Stimulated activated naive CD8-positive, alpha-beta T cell treated with anti-CD3 and anti-CD28 coated beads, Interleukin-15, amount 100 ng/mL, for 72 hours (primary cell): Measurements from ENCODE around the gene PGM5.
"Not testable (repeated sequence)": the region's sequence is repeated elsewhere in the genome, so short reads cannot be mapped to it uniquely, and the experiment has no call there.

Experiments used
- ATAC-seq: fragments of 150-1000 bp; cut with Tn5 transposase; 2 replicates; pipeline ENCODE4 v1.10.0; 2021; ENCODE audit warnings: mild to moderate bottlenecking, moderate library complexity
- DNase-seq, 2 donors: peaks; one replicate each; pipeline ENCODE4 v3.0.0; 2021 to 2022
- H3K27ac Mint-ChIP-seq, 2 donors: one replicate each; pipeline ENCODE4 v1.8.0; 2022; ENCODE audit warnings: mild to moderate bottlenecking in 2 of 2, mixed read lengths in 2 of 2, moderate library complexity in 2 of 2
- H3K27me3 Mint-ChIP-seq: one replicate; pipeline ENCODE4 v1.8.0; 2022; ENCODE audit warnings: mixed read lengths
- H3K4me1 Mint-ChIP-seq: one replicate; pipeline ENCODE4 v1.8.0; 2022; ENCODE audit warnings: mild to moderate bottlenecking, mixed read lengths
- H3K4me3 Mint-ChIP-seq, 2 donors: one replicate each; pipeline ENCODE4 v1.8.0; 2022; ENCODE audit warnings: mild to moderate bottlenecking in 2 of 2, mixed read lengths in 2 of 2, moderate library complexity in 1 of 2
- H3K9me3 Mint-ChIP-seq, 2 donors: one replicate each; pipeline ENCODE4 v1.8.0; 2022; ENCODE audit warnings: mixed read lengths in 2 of 2

PGM5 gene

GRCh38 chr9:68412754-68413153, 56.3 kb downstream of the PGM5 start:
- H3K9me3 Mint-ChIP-seq, H3K4me1 Mint-ChIP-seq, DNase-seq, H3K27ac Mint-ChIP-seq, ATAC-seq, H3K4me3 Mint-ChIP-seq: not testable (repeated sequence)
- H3K27me3 Mint-ChIP-seq, result peaks cover 15% of the 10 kb centered on the region

GRCh38 chr9:68415065-68415464, 58.7 kb downstream of the PGM5 start:
- H3K9me3 Mint-ChIP-seq, H3K4me1 Mint-ChIP-seq, H3K27ac Mint-ChIP-seq, H3K4me3 Mint-ChIP-seq, ATAC-seq, DNase-seq: not testable (repeated sequence)
- peaks cover 15% of the 10 kb centered on the region for H3K27me3 Mint-ChIP-seq

GRCh38 chr9:68416936-68417564, 60.6 kb downstream of the PGM5 start:
- DNase-seq, result no peak
- no peak overlapping the region for H3K27ac Mint-ChIP-seq
- peaks cover 15% of the 10 kb centered on the region for H3K27me3 Mint-ChIP-seq

GRCh38 chr9:68417762-68418161, 61.4 kb downstream of the PGM5 start:
- Mint-ChIP-seq H3K9me3 (no peaks in the 10 kb centered on the region), H3K27ac (no peak overlapping the region), H3K4me1 (no peaks in the 10 kb centered on the region), H3K27me3 (peaks cover 15% of the 10 kb centered on the region), H3K4me3 (no peak overlapping the region)
- DNase-seq, result no peak
- ATAC-seq, result no peak

More at GRCh38 chr9:68416936-68417564, 60.6 kb downstream of the PGM5 start:
- Mint-ChIP-seq H3K4me1 (no peaks in the 10 kb centered on the region), H3K9me3 (no peaks in the 10 kb centered on the region), H3K4me3 (no peak overlapping the region)
- ATAC-seq, result no peak

- Mint-ChIP-seq H3K9me3 (no peaks in the 10 kb centered on the region), H3K4me1 (no peaks in the 10 kb centered on the region), H3K27ac (no peak overlapping the region), H3K4me3 (no peak overlapping the region), H3K27me3 (peaks cover 17% of the 10 kb centered on the region)
- no peak for DNase-seq
- no peak for ATAC-seq
These were observed 61.9 kb downstream of the PGM5 start for GRCh38 chr9:68418259-68418845.

GRCh38 chr9:68419901-68420300, 63.5 kb downstream of the PGM5 start:
- Mint-ChIP-seq H3K4me3 (no peak overlapping the region), H3K27me3 (peaks cover 30% of the 10 kb centered on the region), H3K4me1 (no peaks in the 10 kb centered on the region), H3K27ac (no peak overlapping the region), H3K9me3 (no peaks in the 10 kb centered on the region)
- no peak for DNase-seq
- ATAC-seq, result no peak

GRCh38 chr9:68426755-68427154, 70.3 kb downstream of the PGM5 start:
- DNase-seq (no peak), ATAC-seq (no peak)
- Mint-ChIP-seq H3K9me3 (no peaks in the 10 kb centered on the region), H3K27ac (no peak overlapping the region), H3K27me3 (peaks cover 31% of the 10 kb centered on the region), H3K4me1 (no peaks in the 10 kb centered on the region), H3K4me3 (no peak overlapping the region)

- no peak overlapping the region for H3K27ac Mint-ChIP-seq
- H3K27me3 Mint-ChIP-seq, result peaks cover 31% of the 10 kb centered on the region
- no peak for ATAC-seq
These were observed 71.0 kb downstream of the PGM5 start for GRCh38 chr9:68427216-68427977.

GRCh38 chr9:68428481-68428880, 72.1 kb downstream of the PGM5 start:
- Mint-ChIP-seq H3K27ac (no peak overlapping the region), H3K4me1 (no peaks in the 10 kb centered on the region), H3K27me3 (peaks cover 28% of the 10 kb centered on the region), H3K9me3 (no peaks in the 10 kb centered on the region), H3K4me3 (no peak overlapping the region)
- no peak for ATAC-seq
- DNase-seq, result no peak

More at GRCh38 chr9:68427216-68427977, 71.0 kb downstream of the PGM5 start:
- H3K9me3 Mint-ChIP-seq, result no peaks in the 10 kb centered on the region
- no peak overlapping the region for H3K4me3 Mint-ChIP-seq
- DNase-seq, result no peak
- no peaks in the 10 kb centered on the region for H3K4me1 Mint-ChIP-seq

GRCh38 chr9:68429631-68430030, 73.2 kb downstream of the PGM5 start:
- Mint-ChIP-seq H3K9me3 (no peaks in the 10 kb centered on the region), H3K4me3 (no peak overlapping the region), H3K27me3 (peaks cover 19% of the 10 kb centered on the region), H3K4me1 (no peaks in the 10 kb centered on the region), H3K27ac (no peak overlapping the region)
- DNase-seq (no peak), ATAC-seq (no peak)

- ATAC-seq, result no peak
- peaks cover 11% of the 10 kb centered on the region for H3K27me3 Mint-ChIP-seq
- H3K9me3 Mint-ChIP-seq, result no peaks in the 10 kb centered on the region
- H3K4me3 Mint-ChIP-seq, result no peak overlapping the region
- H3K27ac Mint-ChIP-seq, result peak overlapping the region in 1 of 2 donors; percentile 0
- no peaks in the 10 kb centered on the region for H3K4me1 Mint-ChIP-seq
- no peak for DNase-seq
These were observed 74.9 kb downstream of the PGM5 start for GRCh38 chr9:68431307-68431706.

GRCh38 chr9:68433531-68434110, 77.2 kb downstream of the PGM5 start:
- H3K4me3 Mint-ChIP-seq, result no peak overlapping the region

GRCh38 chr9:68437785-68438184, 81.4 kb downstream of the PGM5 start:
- ATAC-seq (no peak), DNase-seq (no peak)
- peaks cover 0 to 5% of the 10 kb centered on the region in 2 donors for H3K9me3 Mint-ChIP-seq
- H3K27ac Mint-ChIP-seq, result no peak overlapping the region
- H3K4me1 Mint-ChIP-seq, result no peaks in the 10 kb centered on the region
- no peaks in the 10 kb centered on the region for H3K27me3 Mint-ChIP-seq
- H3K4me3 Mint-ChIP-seq, result no peak overlapping the region

More at GRCh38 chr9:68433531-68434110, 77.2 kb downstream of the PGM5 start:
- Mint-ChIP-seq H3K4me1 (no peaks in the 10 kb centered on the region), H3K9me3 (no peaks in the 10 kb centered on the region), H3K27me3 (peaks cover 11% of the 10 kb centered on the region), H3K27ac (no peak overlapping the region)
- DNase-seq (no peak), ATAC-seq (no peak)

GRCh38 chr9:68443624-68444023, 87.2 kb downstream of the PGM5 start:
- Mint-ChIP-seq H3K4me1 (no peaks in the 10 kb centered on the region), H3K27me3 (peaks cover 5% of the 10 kb centered on the region), H3K27ac (no peak overlapping the region), H3K4me3 (no peak overlapping the region), H3K9me3 (peaks cover 0 to 5% of the 10 kb centered on the region in 2 donors)
- no peak for DNase-seq
- no peak for ATAC-seq

- DNase-seq (no peak), ATAC-seq (no peak)
- H3K27ac Mint-ChIP-seq, result no peak overlapping the region
- no peaks in the 10 kb centered on the region for H3K4me1 Mint-ChIP-seq
- H3K27me3 Mint-ChIP-seq, result peaks cover 8% of the 10 kb centered on the region
- no peaks in the 10 kb centered on the region for H3K9me3 Mint-ChIP-seq
- no peak overlapping the region for H3K4me3 Mint-ChIP-seq
These were observed 90.4 kb downstream of the PGM5 start for GRCh38 chr9:68446836-68447235.

- no peak overlapping the region for H3K4me3 Mint-ChIP-seq
- ATAC-seq, result no peak
- DNase-seq, result no peak
- H3K4me1 Mint-ChIP-seq, result no peaks in the 10 kb centered on the region
- peaks cover 15% of the 10 kb centered on the region for H3K27me3 Mint-ChIP-seq
- H3K27ac Mint-ChIP-seq, result no peak overlapping the region
- H3K9me3 Mint-ChIP-seq, result no peaks in the 10 kb centered on the region
These were observed 91.2 kb downstream of the PGM5 start for GRCh38 chr9:68447611-68448010.
